Measurements from ENCODE around the gene FAM184B.

FAM184B gene

GRCh38 chr4:17704020-17704650, 77.3 kb downstream of the FAM184B start:
- Histone ChIP-seq H3K4me3 (ENCODE audit: control insufficient read depth in 1 of 7, extremely low read depth in 1 of 7, insufficient read depth in 4 of 7, low read depth in 2 of 7, low read length in 6 of 7) (no peak overlapping the region), H3K4me1 (ENCODE audit: control extremely low read depth in 1 of 4, control insufficient read depth in 4 of 4, insufficient read depth in 4 of 4, low read length in 3 of 4) (no peaks in the 10 kb centered on the region), H3K27me3 (replicated peaks in 2 of 5; ENCODE audit: control insufficient read depth in 4 of 5, insufficient read depth in 5 of 5, low read length in 4 of 5) (peaks cover 0 to 2% (median 0%) of the 10 kb centered on the region in 5 experiments), H3K36me3 (ENCODE audit: control insufficient read depth in 4 of 4, insufficient read depth in 4 of 4, low read length in 3 of 4) (no peaks in the 10 kb centered on the region), H3K27ac (ENCODE audit: insufficient read depth in 1 of 2, low read depth in 1 of 2, low read length in 2 of 2, poor library complexity in 1 of 2, severe bottlenecking in 2 of 2) (no peak overlapping the region), H3K9me3 (ENCODE audit: control extremely low read depth in 1 of 5, control insufficient read depth in 4 of 5, insufficient read depth in 2 of 5, low read depth in 1 of 5, low read length in 4 of 5) (peaks cover 0 to 7% (median 0%) of the 10 kb centered on the region in 5 experiments)
- POLR2A ChIA-PET: no interaction called here
- WGBS (ENCODE audit: insufficient coverage): 100% methylated on average over 2 of the region's 6 CpGs
- CTCF ChIA-PET: no interaction called here
- no peak for DNase-seq

DNA sequence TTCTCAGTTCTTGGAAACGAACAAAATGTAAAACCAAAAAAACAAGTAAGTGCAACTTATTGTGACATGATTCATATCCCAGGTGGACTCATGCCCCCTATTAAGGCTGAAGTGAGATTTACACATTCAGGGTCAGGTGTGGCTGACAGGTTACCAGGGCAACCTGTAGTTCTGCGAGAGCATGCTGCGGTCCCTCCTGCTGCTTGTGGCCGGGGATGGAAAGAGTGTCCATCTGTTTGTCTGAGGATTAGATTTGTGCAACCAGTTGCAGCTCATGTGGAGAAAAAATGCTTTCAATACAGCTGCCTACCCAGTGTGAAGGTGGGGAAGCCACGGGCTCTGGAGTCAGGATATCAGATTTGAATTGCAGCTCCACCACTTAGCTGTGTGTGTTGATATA, 78.8 kb downstream of the FAM184B start:
- CTCF ChIA-PET: no interaction called here

DNA sequence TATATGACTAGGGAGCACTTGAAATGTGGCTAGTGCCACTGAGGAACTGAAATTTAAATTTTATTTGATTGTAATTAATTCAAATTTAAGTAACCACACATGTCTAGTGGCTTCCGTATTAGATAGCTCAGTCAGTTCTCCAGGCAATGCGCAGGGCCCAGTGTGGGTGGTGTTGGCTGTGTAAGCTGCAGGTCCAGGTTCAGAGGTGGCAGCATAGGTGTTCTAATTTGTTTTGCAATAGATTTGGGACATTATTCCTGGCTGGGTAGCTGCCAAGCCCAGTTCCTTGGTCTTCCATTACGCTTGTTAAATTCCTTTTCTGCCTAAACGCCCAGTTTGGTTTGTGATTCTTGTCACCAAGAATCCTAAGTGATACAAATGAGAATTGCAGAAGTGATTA, 79.5 kb downstream of the FAM184B start:
- H3K27me3 ChIP-seq (replicated peaks in 2 of 5; ENCODE audit: control insufficient read depth in 4 of 5, insufficient read depth in 5 of 5, low read length in 4 of 5): peaks cover 0 to 2% (median 0%) of the 10 kb centered on the region in 5 experiments
- WGBS (ENCODE audit: insufficient coverage): 100% methylated on average over 4 of the region's 4 CpGs
- POLR2A ChIA-PET: no interaction called here
- no peak overlapping the region for H3K4me3 ChIP-seq (ENCODE audit: control insufficient read depth in 1 of 7, extremely low read depth in 1 of 7, insufficient read depth in 4 of 7, low read depth in 2 of 7, low read length in 6 of 7)
- DNase-seq: no peak
- H3K9me3 ChIP-seq (ENCODE audit: control extremely low read depth in 1 of 5, control insufficient read depth in 4 of 5, insufficient read depth in 2 of 5, low read depth in 1 of 5, low read length in 4 of 5): peaks cover 0 to 13% (median 0%) of the 10 kb centered on the region in 5 experiments
- CTCF ChIA-PET: no interaction called here
- H3K36me3 ChIP-seq (ENCODE audit: control insufficient read depth in 4 of 4, insufficient read depth in 4 of 4, low read length in 3 of 4): no peaks in the 10 kb centered on the region
- H3K27ac ChIP-seq (ENCODE audit: insufficient read depth in 1 of 2, low read depth in 1 of 2, low read length in 2 of 2, poor library complexity in 1 of 2, severe bottlenecking in 2 of 2): no peak overlapping the region
- no peaks in the 10 kb centered on the region for H3K4me1 ChIP-seq (ENCODE audit: control extremely low read depth in 1 of 4, control insufficient read depth in 4 of 4, insufficient read depth in 4 of 4, low read length in 3 of 4)

More for the DNA sequence above, 78.8 kb downstream of the FAM184B start:
- 95% methylated on average over 4 of the region's 5 CpGs for WGBS (ENCODE audit: insufficient coverage)
- Histone ChIP-seq H3K27me3 (replicated peaks in 2 of 5; ENCODE audit: control insufficient read depth in 4 of 5, insufficient read depth in 5 of 5, low read length in 4 of 5) (peaks cover 0 to 2% (median 0%) of the 10 kb centered on the region in 5 experiments), H3K9me3 (ENCODE audit: control extremely low read depth in 1 of 5, control insufficient read depth in 4 of 5, insufficient read depth in 2 of 5, low read depth in 1 of 5, low read length in 4 of 5) (peaks cover 0 to 13% (median 0%) of the 10 kb centered on the region in 5 experiments), H3K27ac (ENCODE audit: insufficient read depth in 1 of 2, low read depth in 1 of 2, low read length in 2 of 2, poor library complexity in 1 of 2, severe bottlenecking in 2 of 2) (no peak overlapping the region), H3K4me3 (ENCODE audit: control insufficient read depth in 1 of 7, extremely low read depth in 1 of 7, insufficient read depth in 4 of 7, low read depth in 2 of 7, low read length in 6 of 7) (no peak overlapping the region), H3K4me1 (ENCODE audit: control extremely low read depth in 1 of 4, control insufficient read depth in 4 of 4, insufficient read depth in 4 of 4, low read length in 3 of 4) (no peaks in the 10 kb centered on the region), H3K36me3 (ENCODE audit: control insufficient read depth in 4 of 4, insufficient read depth in 4 of 4, low read length in 3 of 4) (no peaks in the 10 kb centered on the region)
- no peak for DNase-seq
- POLR2A ChIA-PET: no interaction called here

DNA sequence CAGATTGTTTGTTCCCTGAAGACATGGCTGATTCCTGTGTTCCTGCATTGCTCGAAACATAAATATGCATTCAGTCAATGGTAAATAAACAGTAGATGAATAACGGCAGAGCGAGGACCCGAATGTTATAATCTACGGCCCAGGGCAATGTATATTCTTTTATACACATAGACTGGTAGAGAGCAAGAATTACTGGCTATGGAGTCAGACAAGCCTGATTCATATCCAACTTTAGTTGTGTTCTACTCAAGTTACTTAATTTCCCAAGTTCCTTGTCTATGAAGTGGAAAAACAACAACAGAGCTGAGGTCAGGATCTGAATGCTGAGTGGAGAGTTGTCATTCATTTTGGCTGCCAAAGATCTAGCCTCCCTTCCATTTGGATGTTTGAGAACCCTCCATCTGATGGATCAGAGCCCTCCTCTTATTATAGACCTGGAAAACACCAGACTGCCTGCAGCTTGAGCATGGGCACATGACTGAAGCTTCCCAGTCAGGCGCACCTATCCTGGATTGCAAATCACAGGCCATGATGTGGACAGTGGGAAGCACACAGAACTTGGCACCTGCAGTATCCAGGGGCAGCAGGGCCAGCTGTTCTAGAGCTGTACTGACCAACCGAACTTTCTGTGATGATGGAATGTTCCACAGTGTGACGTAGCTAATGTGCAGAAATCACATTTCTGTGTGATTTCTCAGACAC, 80.1 kb downstream of the FAM184B start:
- Histone ChIP-seq H3K27me3 (replicated peaks in 2 of 5; ENCODE audit: control insufficient read depth in 4 of 5, insufficient read depth in 5 of 5, low read length in 4 of 5) (peaks cover 0 to 2% (median 0%) of the 10 kb centered on the region in 5 experiments), H3K27ac (ENCODE audit: insufficient read depth in 1 of 2, low read depth in 1 of 2, low read length in 2 of 2, poor library complexity in 1 of 2, severe bottlenecking in 2 of 2) (no peak overlapping the region), H3K36me3 (ENCODE audit: control insufficient read depth in 4 of 4, insufficient read depth in 4 of 4, low read length in 3 of 4) (no peaks in the 10 kb centered on the region), H3K4me1 (ENCODE audit: control extremely low read depth in 1 of 4, control insufficient read depth in 4 of 4, insufficient read depth in 4 of 4, low read length in 3 of 4) (no peaks in the 10 kb centered on the region), H3K9me3 (ENCODE audit: control extremely low read depth in 1 of 5, control insufficient read depth in 4 of 5, insufficient read depth in 2 of 5, low read depth in 1 of 5, low read length in 4 of 5) (peaks cover 0 to 13% (median 0%) of the 10 kb centered on the region in 5 experiments), H3K4me3 (ENCODE audit: control insufficient read depth in 1 of 7, extremely low read depth in 1 of 7, insufficient read depth in 4 of 7, low read depth in 2 of 7, low read length in 6 of 7) (no peak overlapping the region)
- POLR2A ChIA-PET: no interaction called here
- WGBS (ENCODE audit: insufficient coverage): 96% methylated on average over 7 of the region's 8 CpGs
- CTCF ChIA-PET: no interaction called here
- no peak for DNase-seq

DNA sequence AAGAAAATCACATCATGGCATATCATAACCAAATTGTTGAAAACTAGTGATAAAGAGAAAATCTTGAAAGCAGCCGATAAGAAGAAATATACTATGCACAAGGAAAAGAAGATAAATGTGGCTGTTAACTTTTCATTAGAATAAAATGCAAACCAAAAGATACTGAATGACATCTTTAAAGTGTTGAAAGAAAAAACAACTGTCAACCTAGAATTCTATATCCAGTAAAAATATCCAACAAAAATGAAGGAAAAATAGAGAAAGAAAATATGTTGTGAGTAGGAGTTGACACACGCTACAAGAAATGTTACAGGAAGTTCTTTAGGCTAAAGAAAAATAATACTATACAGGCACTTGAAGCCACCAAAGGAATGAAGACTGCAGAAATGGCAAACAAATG, 82.0 kb downstream of the FAM184B start:
- Histone ChIP-seq H3K9me3 (ENCODE audit: control extremely low read depth in 1 of 5, control insufficient read depth in 4 of 5, insufficient read depth in 2 of 5, low read depth in 1 of 5, low read length in 4 of 5) (peaks cover 0 to 13% (median 0%) of the 10 kb centered on the region in 5 experiments), H3K36me3 (ENCODE audit: control insufficient read depth in 4 of 4, insufficient read depth in 4 of 4, low read length in 3 of 4) (no peaks in the 10 kb centered on the region), H3K4me1 (ENCODE audit: control extremely low read depth in 1 of 4, control insufficient read depth in 4 of 4, insufficient read depth in 4 of 4, low read length in 3 of 4) (no peaks in the 10 kb centered on the region), H3K4me3 (ENCODE audit: control insufficient read depth in 1 of 7, extremely low read depth in 1 of 7, insufficient read depth in 4 of 7, low read depth in 2 of 7, low read length in 6 of 7) (no peak overlapping the region), H3K27me3 (replicated peaks in 2 of 5; ENCODE audit: control insufficient read depth in 4 of 5, insufficient read depth in 5 of 5, low read length in 4 of 5) (no peaks in the 10 kb centered on the region), H3K27ac (ENCODE audit: insufficient read depth in 1 of 2, low read depth in 1 of 2, low read length in 2 of 2, poor library complexity in 1 of 2, severe bottlenecking in 2 of 2) (no peak overlapping the region)
- ChIA-PET CTCF (no interaction called here), POLR2A (no interaction called here)
- WGBS (ENCODE audit: insufficient coverage): no CpG with 5 or more reads among the region's 2 CpGs
- DNase-seq: no peak

GRCh38 chr4:17698116-17698515, 83.3 kb downstream of the FAM184B start:
- Histone ChIP-seq H3K4me1 (ENCODE audit: control extremely low read depth in 1 of 4, control insufficient read depth in 4 of 4, insufficient read depth in 4 of 4, low read length in 3 of 4) (no peaks in the 10 kb centered on the region), H3K27ac (ENCODE audit: insufficient read depth in 1 of 2, low read depth in 1 of 2, low read length in 2 of 2, poor library complexity in 1 of 2, severe bottlenecking in 2 of 2) (no peak overlapping the region), H3K36me3 (ENCODE audit: control insufficient read depth in 4 of 4, insufficient read depth in 4 of 4, low read length in 3 of 4) (no peaks in the 10 kb centered on the region), H3K27me3 (replicated peaks in 2 of 5; ENCODE audit: control insufficient read depth in 4 of 5, insufficient read depth in 5 of 5, low read length in 4 of 5) (no peaks in the 10 kb centered on the region), H3K9me3 (ENCODE audit: control extremely low read depth in 1 of 5, control insufficient read depth in 4 of 5, insufficient read depth in 2 of 5, low read depth in 1 of 5, low read length in 4 of 5) (peaks cover 0 to 13% (median 0%) of the 10 kb centered on the region in 5 experiments), H3K4me3 (ENCODE audit: control insufficient read depth in 1 of 7, extremely low read depth in 1 of 7, insufficient read depth in 4 of 7, low read depth in 2 of 7, low read length in 6 of 7) (no peak overlapping the region)
- WGBS (ENCODE audit: insufficient coverage): no CpG with 5 or more reads among the region's 4 CpGs
- ChIA-PET CTCF (no interaction called here), POLR2A (no interaction called here)
- no peak for DNase-seq

DNA sequence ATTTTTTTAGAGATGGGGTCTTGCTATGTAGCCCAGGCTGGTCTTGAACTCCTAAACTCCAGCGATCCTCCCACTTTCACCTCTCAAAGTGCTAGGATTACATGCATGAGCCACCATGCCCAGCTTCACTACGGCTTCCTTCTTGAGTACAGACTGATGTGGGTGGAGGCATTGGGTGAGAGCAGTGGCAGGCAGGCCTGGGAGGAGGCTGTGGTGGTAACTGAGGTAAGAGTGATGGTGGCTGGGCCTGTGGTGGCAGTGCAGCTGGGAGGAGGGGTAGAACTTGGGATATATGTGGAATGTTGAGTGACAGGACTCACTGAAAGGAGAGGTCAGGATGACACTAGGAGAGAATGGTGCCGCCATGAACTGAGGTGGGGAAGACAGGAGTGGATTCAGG, 86.1 kb downstream of the FAM184B start:
- Histone ChIP-seq H3K9me3 (ENCODE audit: control extremely low read depth in 1 of 5, control insufficient read depth in 4 of 5, insufficient read depth in 2 of 5, low read depth in 1 of 5, low read length in 4 of 5) (peaks cover 0 to 13% (median 0%) of the 10 kb centered on the region in 5 experiments), H3K27me3 (replicated peaks in 2 of 5; ENCODE audit: control insufficient read depth in 4 of 5, insufficient read depth in 5 of 5, low read length in 4 of 5) (no peaks in the 10 kb centered on the region), H3K4me3 (ENCODE audit: control insufficient read depth in 1 of 7, extremely low read depth in 1 of 7, insufficient read depth in 4 of 7, low read depth in 2 of 7, low read length in 6 of 7) (no peak overlapping the region), H3K27ac (ENCODE audit: insufficient read depth in 1 of 2, low read depth in 1 of 2, low read length in 2 of 2, poor library complexity in 1 of 2, severe bottlenecking in 2 of 2) (no peak overlapping the region), H3K36me3 (ENCODE audit: control insufficient read depth in 4 of 4, insufficient read depth in 4 of 4, low read length in 3 of 4) (no peaks in the 10 kb centered on the region), H3K4me1 (ENCODE audit: control extremely low read depth in 1 of 4, control insufficient read depth in 4 of 4, insufficient read depth in 4 of 4, low read length in 3 of 4) (no peaks in the 10 kb centered on the region)
- DNase-seq: no peak
- ChIA-PET POLR2A (no interaction called here), CTCF (interaction anchor here (1.2 kb wide), 1 partner anchor 11 kb away, joined by 5 read pairs; no protein-coding TSS in a partner anchor)
- 92% methylated on average over 2 of the region's 3 CpGs for WGBS (ENCODE audit: insufficient coverage)
